Right forelimb (tissue), 1 donor: Measurements from ENCODE around the gene ZNF433.
"Not testable (repeated sequence)": the region's sequence is repeated elsewhere in the genome, so short reads cannot be mapped to it uniquely, and the experiment has no call there.

Experiments
- DNase-seq: peaks from one replicate; pipeline ENCODE4 v3.0.0-alpha.2; 2018

The ZNF433 gene

DNA sequence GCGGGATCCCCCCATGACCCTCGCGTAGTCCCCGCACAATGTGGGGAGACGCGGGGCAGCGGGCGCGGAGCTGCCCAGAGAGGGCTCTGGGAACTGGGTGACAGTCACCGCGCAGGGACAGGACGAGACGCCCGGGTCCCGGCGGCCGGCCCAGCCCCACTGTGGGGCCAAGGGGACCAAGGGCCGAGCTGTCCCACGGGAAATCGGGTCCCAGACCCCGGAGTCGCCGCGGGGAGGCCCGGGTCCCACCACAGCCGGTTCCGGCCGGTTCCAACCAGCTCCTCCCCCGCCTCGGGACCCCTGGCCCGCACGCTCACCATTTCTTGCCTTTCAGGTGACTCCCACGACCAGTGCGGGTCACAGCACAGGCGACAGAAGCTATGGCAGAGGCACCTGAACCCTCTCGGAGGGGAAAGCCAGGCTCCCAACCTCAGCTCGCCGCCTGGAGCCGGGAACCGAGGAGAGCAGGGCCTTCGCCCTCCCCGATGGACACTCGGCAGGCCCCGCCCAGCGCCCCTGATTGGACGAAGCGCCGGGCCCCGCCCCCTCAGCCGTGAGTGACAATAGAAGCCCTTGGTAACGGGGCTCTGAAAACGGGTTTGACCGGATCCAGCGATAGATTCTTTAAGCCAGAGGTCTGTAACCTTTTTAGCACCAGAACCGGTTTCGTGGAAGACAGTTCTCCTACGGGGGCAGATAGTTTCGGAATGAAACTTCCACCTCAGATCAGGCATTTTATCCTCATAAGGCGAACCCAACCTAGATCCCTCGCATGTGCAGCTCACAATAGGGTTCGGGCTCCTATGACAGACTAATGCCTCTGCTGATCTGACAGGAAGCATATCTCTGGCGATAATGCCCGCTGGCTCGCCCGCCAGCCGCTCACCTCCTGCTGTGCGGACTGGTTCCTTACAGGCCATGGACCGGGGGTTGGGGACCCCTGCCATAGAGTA lies at the start of gene ZNF433:
Gene ZNF433 (minus strand): TSS at position 460 of the 953 bp plus-strand sequence. CDS start 140 bp downstream, at position 320.
- peak; percentile 95 for DNase-seq

DNA sequence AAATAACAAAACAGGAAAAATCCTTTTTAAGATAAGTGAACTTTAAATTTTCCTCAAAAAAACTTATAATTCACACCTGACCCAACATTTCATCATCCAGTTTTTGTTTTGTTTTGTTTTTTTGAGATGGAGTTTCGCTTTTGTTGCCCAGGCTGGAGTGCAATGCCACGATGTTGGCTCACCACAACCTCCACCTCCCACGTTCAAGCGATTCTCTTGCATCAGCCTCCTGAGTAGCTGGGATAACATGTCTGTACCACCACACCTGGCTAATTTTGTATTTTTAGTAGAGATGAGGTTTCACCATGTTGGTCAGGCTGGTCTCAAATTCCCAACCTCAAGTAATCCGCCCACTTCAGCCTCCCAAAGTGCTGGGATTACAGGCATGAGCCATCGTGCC lies 47.9 kb upstream of the ZNF433 start:
- not testable (repeated sequence) for DNase-seq

DNA sequence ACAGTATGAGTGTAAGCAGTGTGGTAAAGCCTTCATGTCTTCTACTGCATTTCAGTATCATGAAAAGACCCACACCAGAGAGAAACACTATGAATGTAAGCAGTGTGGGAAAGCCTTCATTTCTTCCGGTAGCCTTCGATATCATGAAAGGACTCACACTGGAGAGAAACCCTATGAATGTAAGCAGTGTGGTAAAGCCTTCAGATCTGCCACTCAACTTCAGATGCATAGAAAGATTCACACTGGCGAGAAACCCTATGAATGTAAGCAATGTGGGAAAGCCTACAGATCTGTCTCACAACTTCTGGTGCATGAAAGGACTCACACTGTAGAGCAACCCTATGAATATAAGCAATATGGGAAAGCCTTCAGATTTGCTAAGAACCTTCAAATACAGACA lies 41.9 kb upstream of the ZNF433 start:
- DNase-seq: no peak

- DNase-seq: not testable (repeated sequence)
Measured at GRCh38 chr19:12076331-12076730, 40.9 kb upstream of the ZNF433 start.

GRCh38 chr19:12075538-12076139 lies 40.2 kb upstream of the ZNF433 start:
- no peak for DNase-seq

DNA sequence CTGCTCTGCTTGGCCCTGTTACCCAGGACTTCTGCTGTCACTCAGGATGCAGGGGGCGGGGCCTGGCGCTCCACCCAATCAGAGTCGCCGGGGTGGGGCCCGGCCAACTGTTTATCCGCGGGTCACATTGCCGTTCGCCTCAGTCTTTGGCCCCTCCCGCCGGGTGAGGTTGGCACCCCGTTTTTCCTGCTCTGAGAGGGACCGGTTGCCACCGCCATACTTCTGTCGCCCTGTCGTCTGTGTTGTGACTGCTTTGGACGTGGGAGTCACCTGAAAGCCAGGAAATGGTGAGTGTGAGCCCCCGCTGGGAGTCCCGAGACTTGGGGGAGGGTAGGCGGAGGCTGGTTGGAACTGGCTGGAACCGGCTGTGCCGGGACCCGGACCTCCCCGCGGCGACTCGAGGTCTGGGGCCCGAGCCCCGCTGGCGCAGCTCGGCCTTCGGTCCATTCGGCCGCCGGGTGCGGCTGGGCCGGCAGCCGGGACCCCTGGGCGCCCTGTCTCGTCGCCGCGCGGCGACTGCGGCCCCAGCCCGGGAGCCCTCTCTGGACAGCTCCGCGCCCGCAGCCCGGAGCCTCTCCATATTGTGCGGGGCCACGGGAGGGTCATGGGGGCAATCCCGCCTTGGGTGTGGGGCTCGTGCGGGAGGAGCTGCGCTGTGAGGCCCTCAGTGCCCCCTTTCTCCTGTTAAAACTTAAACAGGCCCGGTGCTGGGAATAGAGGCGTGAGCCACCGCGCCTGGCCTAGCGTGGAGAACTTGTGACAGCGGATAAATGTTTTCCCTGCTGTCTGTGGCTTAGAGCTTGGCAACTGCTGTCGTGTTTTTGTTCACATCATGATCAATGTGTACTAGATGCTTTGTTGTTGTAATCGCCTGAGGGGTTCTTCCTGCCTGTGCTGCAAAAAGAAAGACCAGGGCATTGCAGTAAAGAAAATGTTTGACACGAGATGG lies 29.4 kb upstream of the ZNF433 start, which contains the start of gene ZNF844:
Gene ZNF844 (plus strand): TSS at position 142 of the 949 bp plus-strand sequence. CDS start 143 bp downstream, at position 285.
- peak; percentile 97 for DNase-seq

DNA sequence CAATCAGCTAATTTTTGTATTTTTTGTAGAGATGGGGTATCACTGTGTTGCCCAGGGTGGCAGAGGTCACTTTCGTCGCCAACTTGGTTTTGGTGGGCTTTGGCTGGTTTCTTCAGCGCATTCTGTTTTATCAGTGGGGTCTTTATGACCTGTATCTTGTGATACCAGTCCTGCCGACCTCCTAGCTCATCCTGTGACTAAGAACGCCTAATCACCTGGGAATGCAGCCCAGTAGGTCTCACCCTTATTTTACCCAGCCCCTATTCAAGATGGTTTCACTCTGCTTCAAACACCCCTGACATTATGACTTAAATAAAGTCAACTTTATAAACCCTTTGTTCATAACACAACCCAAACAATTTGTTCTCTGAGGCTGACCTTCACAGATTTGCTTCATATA lies 20.3 kb upstream of the ZNF433 start:
- no peak for DNase-seq

DNA sequence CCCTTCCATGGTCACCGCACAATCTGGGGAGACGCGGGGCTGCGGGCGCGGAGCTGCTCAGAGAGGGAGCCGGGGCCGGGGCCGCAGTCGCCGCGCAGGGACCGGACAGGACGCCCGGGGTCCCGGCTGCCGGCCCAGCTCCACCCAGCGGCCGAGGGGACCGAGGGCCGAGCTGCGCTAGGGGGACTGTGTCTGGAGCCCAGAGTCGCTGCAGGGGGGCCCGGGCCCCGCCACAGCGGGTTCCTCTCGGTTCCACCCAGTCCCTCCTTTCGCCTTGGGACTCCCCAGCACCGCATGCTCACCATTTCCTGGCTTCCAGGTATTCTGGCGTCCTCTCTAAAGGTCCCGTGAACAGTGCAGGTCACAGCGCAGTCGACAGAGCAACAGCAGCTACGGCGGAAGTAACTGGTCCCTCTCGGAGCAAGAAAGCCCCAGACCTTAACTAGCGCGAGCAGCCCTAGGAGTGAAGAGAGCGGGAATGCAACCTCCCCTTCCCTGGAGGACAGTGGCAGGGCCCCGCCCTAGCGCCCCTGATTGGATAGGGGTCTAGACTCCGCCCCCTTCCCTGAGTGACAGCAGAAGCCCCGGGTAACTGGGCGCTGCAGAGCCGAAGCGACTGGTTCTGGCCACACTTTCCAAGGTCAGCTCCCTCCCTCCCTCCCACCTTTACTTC lies 17.2 kb upstream of the ZNF433 start, which contains the start of gene ZNF878:
Gene ZNF878 (minus strand): TSS at position 465 of the 673 bp plus-strand sequence. CDS start 160 bp downstream, at position 305.
- DNase-seq: peak; percentile 88

DNA sequence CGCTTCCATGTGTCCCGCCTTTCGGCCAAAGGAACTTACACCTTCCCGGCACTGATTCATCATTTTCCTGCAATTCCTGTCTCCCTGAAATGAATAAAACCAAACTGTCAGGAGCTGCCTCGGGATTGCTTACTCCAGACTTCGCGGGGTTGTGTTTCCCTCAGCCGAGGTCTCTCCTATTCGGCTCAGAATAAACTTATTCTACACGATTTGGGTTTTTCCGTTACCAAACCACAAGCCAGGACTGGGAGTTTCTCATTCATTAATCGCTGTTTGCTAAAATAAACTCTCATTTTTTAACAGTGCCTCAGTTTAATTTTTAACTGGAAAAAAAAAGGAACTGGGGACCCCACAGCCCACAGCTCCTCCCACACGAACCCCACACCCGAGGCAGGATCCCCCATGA lies 16.6 kb upstream of the ZNF433 start:
- DNase-seq: no peak

- no peak for DNase-seq
Measured at GRCh38 chr19:12047868-12048267, 12.4 kb upstream of the ZNF433 start.

DNA sequence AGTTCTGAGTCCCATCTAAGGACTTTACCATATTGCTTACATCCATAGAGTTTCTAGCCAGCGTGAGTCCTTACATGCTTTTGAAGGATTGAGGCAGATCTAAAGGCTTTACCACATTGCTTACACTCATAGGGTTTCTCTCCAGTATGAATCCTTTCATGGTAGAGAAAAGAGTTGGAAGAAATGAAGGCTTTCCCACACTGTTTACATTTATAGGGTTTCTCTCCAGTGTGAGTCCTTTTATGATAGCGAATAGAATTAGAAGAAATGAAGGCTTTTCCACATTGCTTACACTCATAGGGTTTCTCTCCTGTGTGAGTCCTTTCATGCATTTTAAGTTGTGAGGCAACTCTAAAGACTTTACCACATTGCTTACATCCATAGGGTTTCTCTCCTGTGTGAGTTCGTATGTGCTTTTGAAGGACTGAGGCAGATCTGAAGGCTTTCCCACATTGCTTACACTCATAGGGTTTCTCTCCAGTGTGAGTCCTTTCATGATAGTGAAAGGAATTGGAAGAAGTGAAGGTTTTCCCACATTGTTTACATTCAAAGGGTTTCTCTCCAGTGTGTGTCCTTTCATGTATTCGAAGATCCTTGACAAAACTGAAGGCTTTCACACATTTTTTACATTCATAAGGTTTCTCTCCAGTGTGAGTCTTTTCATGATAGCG lies 8.4 kb upstream of the ZNF433 start:
- DNase-seq: no peak

- DNase-seq: no peak
Measured at GRCh38 chr19:12042893-12043292, 7.4 kb upstream of the ZNF433 start.

GRCh38 chr19:12034620-12035019 lies 859 bp downstream of the ZNF433 start:
- no peak for DNase-seq

- DNase-seq: no peak
Measured at GRCh38 chr19:12034198-12034597, 1.3 kb downstream of the ZNF433 start.

- DNase-seq: no peak
Measured at GRCh38 chr19:12015753-12016116, 19.7 kb downstream of the ZNF433 start.

GRCh38 chr19:12015015-12015752 lies 20.3 kb downstream of the ZNF433 start:
- DNase-seq: no peak

DNA sequence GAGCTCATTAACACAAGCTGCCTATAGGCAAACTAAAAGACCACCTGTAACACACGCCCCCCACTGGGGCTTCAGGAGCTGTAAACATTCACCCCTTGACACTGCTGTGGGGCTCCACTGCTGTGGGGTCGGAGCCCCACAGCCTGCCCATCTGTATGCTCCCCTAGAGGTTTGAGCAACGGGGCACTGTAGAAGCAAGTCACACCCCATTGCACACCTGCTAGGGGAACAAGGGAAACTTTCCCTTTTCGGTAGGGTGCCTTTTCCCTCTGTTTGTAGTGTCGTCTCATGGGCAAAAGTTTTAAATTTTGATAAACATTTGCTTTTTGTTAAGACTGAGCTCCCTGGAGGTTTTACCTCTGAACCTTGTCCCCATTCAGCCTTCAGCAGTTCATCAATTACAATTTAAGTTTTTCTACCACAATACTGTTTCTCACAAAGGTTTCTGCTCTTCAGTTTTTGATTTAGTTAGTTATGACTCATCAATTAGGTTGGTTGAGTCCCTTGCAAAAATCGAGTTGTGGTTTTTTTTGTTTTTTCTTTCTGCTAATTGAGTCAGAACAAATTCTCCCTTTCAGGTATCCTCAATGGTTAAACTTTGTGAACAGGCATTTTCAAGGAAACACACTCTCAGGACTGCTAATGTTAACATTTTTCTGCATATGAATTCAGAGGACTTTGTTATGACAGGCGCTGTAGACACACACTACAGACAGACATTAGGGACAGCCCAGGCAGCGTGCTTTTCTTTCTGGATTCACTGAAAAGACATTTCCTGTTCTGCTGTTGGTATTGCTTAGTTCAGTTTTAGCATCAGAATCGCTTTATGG lies 35.1 kb downstream of the ZNF433 start:
- DNase-seq: no peak

DNA sequence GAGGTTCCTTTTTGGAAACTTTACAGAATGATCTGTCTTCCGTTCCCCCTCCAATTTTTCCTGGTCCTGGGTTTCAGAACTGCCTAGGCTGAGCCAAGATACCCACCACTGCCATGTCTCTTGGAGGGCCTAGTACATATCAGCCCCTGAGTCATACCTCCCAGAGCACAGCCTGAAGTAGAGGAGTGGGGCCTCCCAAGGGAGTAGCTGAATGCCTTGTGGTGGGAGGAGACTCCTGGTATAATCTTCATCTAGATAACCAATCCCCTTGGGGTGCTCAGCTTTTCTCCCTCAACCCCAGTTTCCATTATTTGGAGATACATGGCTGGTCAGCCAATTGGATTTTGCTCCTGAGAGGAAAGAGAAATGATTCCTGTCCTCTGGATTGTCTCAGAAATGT lies 40.3 kb downstream of the ZNF433 start:
- DNase-seq: no peak

GRCh38 chr19:11991921-11992320 lies 43.6 kb downstream of the ZNF433 start:
- DNase-seq: not testable (repeated sequence)

- DNase-seq: no peak
Measured at GRCh38 chr19:11989112-11989456, 46.4 kb downstream of the ZNF433 start.
